ENCODE measurements around the gene SYT2. TPM values are rescaled to one million over a fixed set of nuclear protein-coding genes. Genes with fewer than 3 reads are reported as not detected.

SYT2 gene
- total RNA-seq, 1 donor from 2014 or later, result 3.1 TPM

DNA sequence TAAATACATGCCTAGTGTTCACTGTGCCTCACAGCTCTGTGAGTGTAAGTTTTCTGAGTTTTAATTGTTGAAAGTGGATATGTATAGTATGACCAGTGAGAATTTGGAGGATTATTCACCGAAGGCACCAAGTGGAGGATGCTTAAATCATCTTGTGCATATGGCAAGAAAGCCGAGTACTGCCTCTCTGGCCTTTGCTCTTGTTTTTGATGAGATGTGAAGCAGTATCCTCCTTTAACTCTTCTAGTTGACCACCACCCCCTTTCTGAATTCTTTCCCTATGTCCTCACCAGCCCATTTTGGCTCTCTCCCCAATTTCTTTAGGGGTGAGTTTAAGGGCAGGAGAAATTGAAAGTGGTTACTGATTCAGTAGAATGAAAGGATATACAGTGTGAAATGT lies 130.4 kb downstream of the SYT2 start:
- Mint-ChIP-seq H3K4me1 (peaks cover 69% of the 10 kb centered on the region), H3K27ac (peak overlapping the region; percentile 90), H3K9me3 (no peaks in the 10 kb centered on the region), H3K27me3 (ENCODE audit: low read depth) (no peaks in the 10 kb centered on the region), H3K36me3 (peaks cover 16% of the 10 kb centered on the region), H3K4me3 (no peak overlapping the region)
- TF ChIP-seq, protein P1, sequence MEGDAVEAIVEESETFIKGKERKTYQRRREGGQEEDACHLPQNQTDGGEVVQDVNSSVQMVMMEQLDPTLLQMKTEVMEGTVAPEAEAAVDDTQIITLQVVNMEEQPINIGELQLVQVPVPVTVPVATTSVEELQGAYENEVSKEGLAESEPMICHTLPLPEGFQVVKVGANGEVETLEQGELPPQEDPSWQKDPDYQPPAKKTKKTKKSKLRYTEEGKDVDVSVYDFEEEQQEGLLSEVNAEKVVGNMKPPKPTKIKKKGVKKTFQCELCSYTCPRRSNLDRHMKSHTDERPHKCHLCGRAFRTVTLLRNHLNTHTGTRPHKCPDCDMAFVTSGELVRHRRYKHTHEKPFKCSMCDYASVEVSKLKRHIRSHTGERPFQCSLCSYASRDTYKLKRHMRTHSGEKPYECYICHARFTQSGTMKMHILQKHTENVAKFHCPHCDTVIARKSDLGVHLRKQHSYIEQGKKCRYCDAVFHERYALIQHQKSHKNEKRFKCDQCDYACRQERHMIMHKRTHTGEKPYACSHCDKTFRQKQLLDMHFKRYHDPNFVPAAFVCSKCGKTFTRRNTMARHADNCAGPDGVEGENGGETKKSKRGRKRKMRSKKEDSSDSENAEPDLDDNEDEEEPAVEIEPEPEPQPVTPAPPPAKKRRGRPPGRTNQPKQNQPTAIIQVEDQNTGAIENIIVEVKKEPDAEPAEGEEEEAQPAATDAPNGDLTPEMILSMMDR (IDR thresholded peaks at IDR 0.05; ENCODE audit: unreplicated experiment), result no peak
- no peak for DNase-seq (ENCODE audit: low spot score in 2 of 2, unreplicated experiment in 2 of 2)

DNA sequence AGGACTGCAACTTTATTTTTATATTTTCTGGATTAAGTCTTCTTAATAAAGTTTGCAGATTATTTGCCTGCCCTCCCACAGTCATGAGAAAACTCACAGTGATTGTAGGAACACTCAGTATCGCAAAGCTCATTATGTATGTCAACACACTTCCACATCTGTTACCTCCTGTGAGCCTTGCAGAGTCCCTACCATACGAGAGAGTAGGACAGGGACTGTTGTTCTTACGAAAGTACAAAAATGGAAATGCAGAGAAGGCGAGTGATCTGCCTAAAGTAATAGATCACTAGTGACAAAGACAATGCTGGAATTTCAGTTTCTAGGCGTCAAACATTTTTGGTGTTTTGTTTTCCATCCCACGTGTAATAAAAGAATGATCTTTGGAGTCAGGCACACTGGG lies 131.7 kb downstream of the SYT2 start:
- peaks cover 62% of the 10 kb centered on the region for H3K4me1 Mint-ChIP-seq
- H3K9me3 Mint-ChIP-seq, result no peaks in the 10 kb centered on the region
- H3K4me3 Mint-ChIP-seq, result no peak overlapping the region
- TF ChIP-seq, protein P1 (IDR thresholded peaks at IDR 0.05; ENCODE audit: unreplicated experiment), result no peak
- H3K27ac Mint-ChIP-seq, result peak overlapping the region; percentile 90
- DNase-seq (ENCODE audit: low spot score in 2 of 2, unreplicated experiment in 2 of 2), result no peak
- H3K36me3 Mint-ChIP-seq, result peaks cover 10% of the 10 kb centered on the region
- H3K27me3 Mint-ChIP-seq (ENCODE audit: low read depth), result no peaks in the 10 kb centered on the region

GRCh38 chr1:202578001-202578504 lies 132.2 kb downstream of the SYT2 start:
- H3K27ac Mint-ChIP-seq, result peak overlapping the region; percentile 90
- no peak for DNase-seq (ENCODE audit: low spot score in 2 of 2, unreplicated experiment in 2 of 2)
- H3K4me3 Mint-ChIP-seq, result no peak overlapping the region
- peaks cover 10% of the 10 kb centered on the region for H3K36me3 Mint-ChIP-seq
- H3K4me1 Mint-ChIP-seq, result peaks cover 62% of the 10 kb centered on the region
- TF ChIP-seq, protein P1 (IDR thresholded peaks at IDR 0.05; ENCODE audit: unreplicated experiment), result no peak
- no peaks in the 10 kb centered on the region for H3K9me3 Mint-ChIP-seq
- H3K27me3 Mint-ChIP-seq (ENCODE audit: low read depth), result no peaks in the 10 kb centered on the region

GRCh38 chr1:202577381-202577780 lies 132.9 kb downstream of the SYT2 start:
- Mint-ChIP-seq H3K36me3 (peaks cover 12% of the 10 kb centered on the region), H3K9me3 (no peaks in the 10 kb centered on the region), H3K4me3 (no peak overlapping the region), H3K27me3 (ENCODE audit: low read depth) (no peaks in the 10 kb centered on the region), H3K4me1 (peaks cover 62% of the 10 kb centered on the region), H3K27ac (peak overlapping the region; percentile 90)
- no peak for DNase-seq (ENCODE audit: low spot score in 2 of 2, unreplicated experiment in 2 of 2)
- TF ChIP-seq, protein P1 (IDR thresholded peaks at IDR 0.05; ENCODE audit: unreplicated experiment), result no peak

DNA sequence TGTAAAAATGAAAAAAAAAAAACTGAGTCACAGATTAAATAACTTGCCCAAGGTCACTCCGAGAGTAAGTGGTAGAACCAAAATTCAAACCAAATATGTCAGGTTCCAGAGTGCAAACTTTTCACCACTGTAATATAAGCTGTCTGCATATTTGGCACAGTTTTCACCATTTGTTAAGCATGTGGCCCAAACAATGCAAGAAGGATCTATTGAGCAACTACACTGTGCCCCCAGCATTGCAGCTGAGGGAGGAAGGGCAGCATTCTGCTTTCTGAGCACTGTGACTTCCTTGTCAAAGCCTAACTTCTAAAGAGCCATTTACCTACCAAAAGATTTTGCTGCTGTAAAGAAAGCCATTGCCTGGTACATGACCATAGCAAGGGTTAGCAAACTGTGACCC lies 133.4 kb downstream of the SYT2 start:
- Mint-ChIP-seq H3K27ac (peak overlapping the region; percentile 90), H3K27me3 (ENCODE audit: low read depth) (no peaks in the 10 kb centered on the region), H3K36me3 (peaks cover 12% of the 10 kb centered on the region), H3K4me3 (no peak overlapping the region), H3K9me3 (no peaks in the 10 kb centered on the region), H3K4me1 (peaks cover 59% of the 10 kb centered on the region)
- no peak for DNase-seq (ENCODE audit: low spot score in 2 of 2, unreplicated experiment in 2 of 2)
- TF ChIP-seq, protein P1 (IDR thresholded peaks at IDR 0.05; ENCODE audit: unreplicated experiment), result no peak
